ENCODE measurements around the gene CEP20.

CEP20 gene

DNA sequence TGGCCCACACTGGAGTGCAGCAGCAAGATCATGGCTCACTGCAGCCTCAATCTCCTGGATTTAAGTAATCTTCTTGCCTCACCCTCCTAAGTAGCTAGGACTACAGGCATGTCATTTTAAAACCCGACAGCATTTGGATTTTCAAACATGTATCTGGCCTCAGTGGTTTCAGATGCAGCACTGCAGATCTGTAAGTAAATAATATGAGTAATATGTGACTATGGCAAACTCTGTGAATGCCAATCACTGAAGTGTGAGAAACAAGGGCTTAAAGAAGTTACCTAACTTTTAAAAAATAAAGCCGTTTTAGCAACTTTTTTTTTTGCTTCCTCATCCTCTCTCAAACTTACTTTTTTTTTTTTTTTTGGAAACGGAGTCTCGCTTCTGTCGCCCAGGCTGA is 11.9 kb downstream of the CEP20 start:
- no CpG with 5 or more reads among the region's 5 CpGs for WGBS (ENCODE audit: extremely low coverage, insufficient coverage, insufficient read length)
- no peak overlapping the region for H3K27ac ChIP-seq (ENCODE audit: low read depth, low read length)
- no peak overlapping the region for H3K18ac ChIP-seq (ENCODE audit: low read length)
- no peak overlapping the region for H4K8ac ChIP-seq (ENCODE audit: low read depth, low read length)
- no peak overlapping the region for H3K9ac ChIP-seq (ENCODE audit: low read length)
- H3K4me1 ChIP-seq (ENCODE audit: control insufficient read depth in 1 of 2, insufficient read depth in 2 of 2, low read length in 2 of 2) = no peaks in the 10 kb centered on the region
- H3K36me3 ChIP-seq (ENCODE audit: control insufficient read depth in 1 of 2, insufficient read depth in 2 of 2, low read length in 2 of 2) = peaks cover 8 to 10% of the 10 kb centered on the region in 2 experiments
- H3K23ac ChIP-seq (ENCODE audit: low read length) = no peak overlapping the region
- H4K91ac ChIP-seq (ENCODE audit: low read depth, low read length) = no peak overlapping the region
- no peak overlapping the region for H2BK5ac ChIP-seq (ENCODE audit: low read depth, low read length, poor library complexity)
- H3K9me3 ChIP-seq (ENCODE audit: insufficient read depth, low read depth, low read length) = no peaks in the 10 kb centered on the region
- H4K12ac ChIP-seq (ENCODE audit: low read depth, low read length) = no peak overlapping the region
- no peak overlapping the region for H2AFZ ChIP-seq (ENCODE audit: insufficient read depth, low read length, poor library complexity)
- H3K4me3 ChIP-seq (ENCODE audit: low read depth, low read length) = no peak overlapping the region
- no peak overlapping the region for H3K4ac ChIP-seq (ENCODE audit: low read depth, low read length)
- no peak overlapping the region for H2BK12ac ChIP-seq (ENCODE audit: low read length)
- H2AK5ac ChIP-seq (ENCODE audit: low read length) = no peak overlapping the region
- no peak for DNase-seq
- H3K27me3 ChIP-seq (ENCODE audit: insufficient read depth, low read length) = no peaks in the 10 kb centered on the region
- H3K79me1 ChIP-seq (ENCODE audit: low read length) = no peaks in the 10 kb centered on the region
- no peaks in the 10 kb centered on the region for H3K79me2 ChIP-seq (ENCODE audit: control insufficient read depth, insufficient read depth, low read length, poor library complexity)
- no peak overlapping the region for H2BK120ac ChIP-seq (ENCODE audit: insufficient read depth, low read length, poor library complexity)
- no peak overlapping the region for H3K4me2 ChIP-seq (ENCODE audit: low read length)
- no peak overlapping the region for H3K14ac ChIP-seq (ENCODE audit: low read length)

GRCh38 chr16:15874745-15875314 is 13.6 kb downstream of the CEP20 start:
- no peak overlapping the region for H4K91ac ChIP-seq (ENCODE audit: low read depth, low read length)
- peak; percentile 61 to 72 for DNase-seq
- no peak overlapping the region for H4K8ac ChIP-seq (ENCODE audit: low read depth, low read length)
- H3K27ac ChIP-seq (ENCODE audit: low read depth, low read length) = no peak overlapping the region
- H2BK5ac ChIP-seq (ENCODE audit: low read depth, low read length, poor library complexity) = no peak overlapping the region
- H3K4me2 ChIP-seq (ENCODE audit: low read length) = no peak overlapping the region
- H2AK5ac ChIP-seq (ENCODE audit: low read length) = no peak overlapping the region
- H3K79me2 ChIP-seq (ENCODE audit: control insufficient read depth, insufficient read depth, low read length, poor library complexity) = no peaks in the 10 kb centered on the region
- H3K36me3 ChIP-seq (ENCODE audit: control insufficient read depth in 1 of 2, insufficient read depth in 2 of 2, low read length in 2 of 2) = peaks cover 8 to 13% of the 10 kb centered on the region in 2 experiments
- no peak overlapping the region for H2BK120ac ChIP-seq (ENCODE audit: insufficient read depth, low read length, poor library complexity)
- H3K18ac ChIP-seq (ENCODE audit: low read length) = no peak overlapping the region
- no peak overlapping the region for H2AFZ ChIP-seq (ENCODE audit: insufficient read depth, low read length, poor library complexity)
- H2BK12ac ChIP-seq (ENCODE audit: low read length) = no peak overlapping the region
- no peak overlapping the region for H3K4me3 ChIP-seq (ENCODE audit: low read depth, low read length)
- no peak overlapping the region for H3K23ac ChIP-seq (ENCODE audit: low read length)
- WGBS (ENCODE audit: extremely low coverage, insufficient coverage, insufficient read length) = no CpG with 5 or more reads among the region's 7 CpGs
- H3K9me3 ChIP-seq (ENCODE audit: insufficient read depth, low read depth, low read length) = no peaks in the 10 kb centered on the region
- H4K12ac ChIP-seq (ENCODE audit: low read depth, low read length) = no peak overlapping the region
- no peak overlapping the region for H3K9ac ChIP-seq (ENCODE audit: low read length)
- H3K4ac ChIP-seq (ENCODE audit: low read depth, low read length) = no peak overlapping the region
- no peaks in the 10 kb centered on the region for H3K79me1 ChIP-seq (ENCODE audit: low read length)
- H3K27me3 ChIP-seq (ENCODE audit: insufficient read depth, low read length) = no peaks in the 10 kb centered on the region
- H3K4me1 ChIP-seq (ENCODE audit: control insufficient read depth in 1 of 2, insufficient read depth in 2 of 2, low read length in 2 of 2) = no peaks in the 10 kb centered on the region
- H3K14ac ChIP-seq (ENCODE audit: low read length) = no peak overlapping the region

- H3K79me2 ChIP-seq (ENCODE audit: control insufficient read depth, insufficient read depth, low read length, poor library complexity) = no peaks in the 10 kb centered on the region
- H3K36me3 ChIP-seq (ENCODE audit: control insufficient read depth in 1 of 2, insufficient read depth in 2 of 2, low read length in 2 of 2) = peaks cover 8 to 14% of the 10 kb centered on the region in 2 experiments
- no peak overlapping the region for H2AK5ac ChIP-seq (ENCODE audit: low read length)
- H3K79me1 ChIP-seq (ENCODE audit: low read length) = no peaks in the 10 kb centered on the region
- H2AFZ ChIP-seq (ENCODE audit: insufficient read depth, low read length, poor library complexity) = no peak overlapping the region
- H3K14ac ChIP-seq (ENCODE audit: low read length) = no peak overlapping the region
- no peak overlapping the region for H4K12ac ChIP-seq (ENCODE audit: low read depth, low read length)
- no peak overlapping the region for H2BK5ac ChIP-seq (ENCODE audit: low read depth, low read length, poor library complexity)
- no peak overlapping the region for H2BK120ac ChIP-seq (ENCODE audit: insufficient read depth, low read length, poor library complexity)
- no CpG with 5 or more reads among the region's 1 CpG for WGBS (ENCODE audit: extremely low coverage, insufficient coverage, insufficient read length)
- H3K4me2 ChIP-seq (ENCODE audit: low read length) = no peak overlapping the region
- no peaks in the 10 kb centered on the region for H3K4me1 ChIP-seq (ENCODE audit: control insufficient read depth in 1 of 2, insufficient read depth in 2 of 2, low read length in 2 of 2)
- H4K91ac ChIP-seq (ENCODE audit: low read depth, low read length) = no peak overlapping the region
- no peak for DNase-seq
- H3K27ac ChIP-seq (ENCODE audit: low read depth, low read length) = no peak overlapping the region
- no peaks in the 10 kb centered on the region for H3K9me3 ChIP-seq (ENCODE audit: insufficient read depth, low read depth, low read length)
- no peaks in the 10 kb centered on the region for H3K27me3 ChIP-seq (ENCODE audit: insufficient read depth, low read length)
- H3K4ac ChIP-seq (ENCODE audit: low read depth, low read length) = no peak overlapping the region
- no peak overlapping the region for H4K8ac ChIP-seq (ENCODE audit: low read depth, low read length)
- H3K18ac ChIP-seq (ENCODE audit: low read length) = no peak overlapping the region
- no peak overlapping the region for H2BK12ac ChIP-seq (ENCODE audit: low read length)
- no peak overlapping the region for H3K4me3 ChIP-seq (ENCODE audit: low read depth, low read length)
- no peak overlapping the region for H3K23ac ChIP-seq (ENCODE audit: low read length)
- H3K9ac ChIP-seq (ENCODE audit: low read length) = no peak overlapping the region
Measured at GRCh38 chr16:15873737-15874136, 14.7 kb downstream of the CEP20 start.

- Histone ChIP-seq H2AK5ac (ENCODE audit: low read length) (no peak overlapping the region), H3K4ac (ENCODE audit: low read depth, low read length) (no peak overlapping the region), H2BK12ac (ENCODE audit: low read length) (no peak overlapping the region), H4K12ac (ENCODE audit: low read depth, low read length) (no peak overlapping the region), H3K14ac (ENCODE audit: low read length) (no peak overlapping the region), H3K9ac (ENCODE audit: low read length) (no peak overlapping the region), H2BK5ac (ENCODE audit: low read depth, low read length, poor library complexity) (no peak overlapping the region), H3K4me1 (ENCODE audit: control insufficient read depth in 1 of 2, insufficient read depth in 2 of 2, low read length in 2 of 2) (no peaks in the 10 kb centered on the region), H3K27ac (ENCODE audit: low read depth, low read length) (no peak overlapping the region), H4K8ac (ENCODE audit: low read depth, low read length) (no peak overlapping the region), H3K27me3 (ENCODE audit: insufficient read depth, low read length) (no peaks in the 10 kb centered on the region), H3K18ac (ENCODE audit: low read length) (no peak overlapping the region), H4K91ac (ENCODE audit: low read depth, low read length) (no peak overlapping the region), H3K4me2 (ENCODE audit: low read length) (no peak overlapping the region), H3K9me3 (ENCODE audit: insufficient read depth, low read depth, low read length) (no peaks in the 10 kb centered on the region), H3K79me1 (ENCODE audit: low read length) (no peaks in the 10 kb centered on the region), H2BK120ac (ENCODE audit: insufficient read depth, low read length, poor library complexity) (no peak overlapping the region), H3K36me3 (ENCODE audit: control insufficient read depth in 1 of 2, insufficient read depth in 2 of 2, low read length in 2 of 2) (peaks cover 5 to 13% of the 10 kb centered on the region in 2 experiments), H3K79me2 (ENCODE audit: control insufficient read depth, insufficient read depth, low read length, poor library complexity) (no peaks in the 10 kb centered on the region), H3K4me3 (ENCODE audit: low read depth, low read length) (no peak overlapping the region), H2AFZ (ENCODE audit: insufficient read depth, low read length, poor library complexity) (no peak overlapping the region), H3K23ac (ENCODE audit: low read length) (no peak overlapping the region)
- no peak for DNase-seq
- no CpG with 5 or more reads among the region's 2 CpGs for WGBS (ENCODE audit: extremely low coverage, insufficient coverage, insufficient read length)
Measured at GRCh38 chr16:15873301-15873700, 15.1 kb downstream of the CEP20 start.
